Measurements from ENCODE around the gene SNRNP25. TPM values are rescaled to one million over a fixed set of nuclear protein-coding genes. Genes with fewer than 3 reads are reported as not detected.
A peak's percentile ranks its signal among the peaks of the same experiment; 100 is the strongest.
"Not testable (repeated sequence)": the region's sequence is repeated elsewhere in the genome, so short reads cannot be mapped to it uniquely, and the experiment has no call there.

SNRNP25 gene
- 10 to 100 TPM; 22.6 to 50.5 (median 29.6) TPM for total RNA-seq
- polyA plus RNA-seq = 10 to 100 TPM; 35.3 to 51.1 (median 40.2) TPM
- long read RNA-seq, donor 1, transcript SNRNP25-201 (5 exons, 1,905 nt) = major isoform, 29 of 32 reads
- long read RNA-seq, donor 1, partial matches to known transcripts = 0 of 32 reads
- long read RNA-seq, donor 1, other reads (novel, unspliced or antisense) = 0 of 32 reads
- long read RNA-seq, donor 2, transcript SNRNP25-201 (5 exons, 1,905 nt) = major isoform, 32 of 34 reads
- long read RNA-seq, donor 2, partial matches to known transcripts = 0 of 34 reads
- long read RNA-seq, donor 2, other reads (novel, unspliced or antisense) = 0 of 34 reads
- long read RNA-seq, donor 3, transcript SNRNP25-201 (5 exons, 1,905 nt) = major isoform, 23 of 33 reads
- long read RNA-seq, donor 3, partial matches to known transcripts = 8 of 33 reads
- long read RNA-seq, donor 3, other reads (novel, unspliced or antisense) = 0 of 33 reads
- long read RNA-seq, donor 4, transcript SNRNP25-201 (5 exons, 1,905 nt) = major isoform, 42 of 44 reads
- long read RNA-seq, donor 4, partial matches to known transcripts = 0 of 44 reads
- long read RNA-seq, donor 4, other reads (novel, unspliced or antisense) = 2 of 44 reads
- long read RNA-seq, donor 5, transcript SNRNP25-201 (5 exons, 1,905 nt) = major isoform, 40 of 43 reads
- long read RNA-seq, donor 5, partial matches to known transcripts = 0 of 43 reads
- long read RNA-seq, donor 5, other reads (novel, unspliced or antisense) = 2 of 43 reads
- long read RNA-seq, donor 6, transcript SNRNP25-201 (5 exons, 1,905 nt) = major isoform, 39 of 43 reads
- long read RNA-seq, donor 6, partial matches to known transcripts = 3 of 43 reads
- long read RNA-seq, donor 6, other reads (novel, unspliced or antisense) = 0 of 43 reads
- long read RNA-seq, donor 7, transcript SNRNP25-201 (5 exons, 1,905 nt) = major isoform, 19 of 20 reads
- long read RNA-seq, donor 7, partial matches to known transcripts = 0 of 20 reads
- long read RNA-seq, donor 7, other reads (novel, unspliced or antisense) = 0 of 20 reads
- long read RNA-seq, donor 8, transcript SNRNP25-201 (5 exons, 1,905 nt) = major isoform, 31 of 36 reads
- long read RNA-seq, donor 8, partial matches to known transcripts = 0 of 36 reads
- long read RNA-seq, donor 8, other reads (novel, unspliced or antisense) = 5 of 36 reads
- long read RNA-seq, donor 9, transcript SNRNP25-201 (5 exons, 1,905 nt) = major isoform, 24 of 24 reads
- long read RNA-seq, donor 9, partial matches to known transcripts = 0 of 24 reads
- long read RNA-seq, donor 9, other reads (novel, unspliced or antisense) = 0 of 24 reads
- long read RNA-seq, donor 10, transcript SNRNP25-201 (5 exons, 1,905 nt) = major isoform, 9 of 9 reads
- long read RNA-seq, donor 10, partial matches to known transcripts = 0 of 9 reads
- long read RNA-seq, donor 10, other reads (novel, unspliced or antisense) = 0 of 9 reads

DNA sequence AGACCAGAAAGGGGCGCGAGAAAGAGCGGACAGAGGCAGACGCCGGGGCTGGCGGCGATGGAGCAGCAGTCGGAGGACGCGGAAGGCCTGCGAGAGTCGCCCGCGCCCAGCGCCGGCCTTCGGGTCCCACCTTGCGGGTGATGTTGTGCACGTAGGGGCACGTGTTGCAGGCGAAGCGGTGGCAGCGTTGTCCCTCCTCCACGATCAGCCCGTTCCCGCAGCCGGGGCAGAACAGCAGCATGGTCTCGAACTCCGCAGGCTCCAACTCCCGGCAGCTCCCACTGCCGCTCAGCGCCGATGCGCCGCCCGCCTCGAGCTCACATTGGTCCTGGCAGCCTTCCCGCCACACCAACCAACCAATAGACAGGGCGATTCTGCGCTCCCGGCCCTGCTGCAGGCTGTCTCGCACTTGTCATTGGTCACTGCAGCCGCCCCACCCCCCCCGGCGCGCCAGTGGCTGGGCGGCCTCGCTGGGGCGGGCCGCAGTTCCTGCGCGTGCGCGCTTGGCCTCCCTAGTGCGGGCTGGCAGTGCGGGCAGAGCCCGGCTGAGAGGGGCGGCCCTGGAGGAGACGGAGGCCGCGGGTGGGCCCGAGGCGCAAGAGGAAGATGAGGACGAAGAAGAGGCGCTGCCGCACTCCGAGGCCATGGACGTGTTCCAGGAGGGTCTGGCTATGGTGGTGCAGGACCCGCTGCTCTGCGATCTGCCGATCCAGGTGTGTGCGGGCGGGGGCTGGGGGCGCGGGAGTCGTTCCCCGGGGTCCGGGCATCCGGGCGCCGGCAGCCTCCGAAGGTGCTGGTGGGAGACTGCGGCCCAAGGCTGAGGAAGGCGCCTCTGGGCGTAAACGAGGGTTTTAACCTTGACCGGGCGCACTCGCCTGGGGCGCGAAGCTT is at the start of gene SNRNP25, which contains the start of gene POLR3K:
Gene SNRNP25, plus strand, starts transcription at position 483 of the 891 bp plus-strand sequence. Its CDS starts 189 bp downstream, at position 672.
Gene POLR3K, minus strand, starts transcription at position 263 of the 891 bp plus-strand sequence. Its CDS starts 22 bp downstream, at position 241.
- intact Hi-C loops (cut with DNase I) = no loop called here
- peaks cover 5 to 16% of the 10 kb centered on the region in 2 donors for H3K4me1 ChIP-seq (replicated peaks in 1 of 2)
- WGBS, 4 donors = 0 to 1% (median 1%) methylated on average over 42 to 91 of the region's 91 CpGs
- H3K36me3 ChIP-seq (replicated peaks in 1 of 2) = peaks cover 0 to 17% of the 10 kb centered on the region in 2 donors
- no peaks in the 10 kb centered on the region for H3K27me3 ChIP-seq
- peak within 1 kb of the TSS; percentile 15 to 83 (median 78) for H3K27ac ChIP-seq
- H3K4me3 ChIP-seq = peak within 1 kb of the TSS; percentile 60 to 96 (median 62)
- TF ChIP-seq CTCF (IDR thresholded peaks at IDR 0.05) (no peak), POLR2A (IDR thresholded peaks at IDR 0.05) (peak; percentile 15 to 77)
- peak; percentile 99 to 100 (median 100) for DNase-seq
- no peaks in the 10 kb centered on the region for H3K9me3 ChIP-seq (replicated peaks in 1 of 3)

DNA sequence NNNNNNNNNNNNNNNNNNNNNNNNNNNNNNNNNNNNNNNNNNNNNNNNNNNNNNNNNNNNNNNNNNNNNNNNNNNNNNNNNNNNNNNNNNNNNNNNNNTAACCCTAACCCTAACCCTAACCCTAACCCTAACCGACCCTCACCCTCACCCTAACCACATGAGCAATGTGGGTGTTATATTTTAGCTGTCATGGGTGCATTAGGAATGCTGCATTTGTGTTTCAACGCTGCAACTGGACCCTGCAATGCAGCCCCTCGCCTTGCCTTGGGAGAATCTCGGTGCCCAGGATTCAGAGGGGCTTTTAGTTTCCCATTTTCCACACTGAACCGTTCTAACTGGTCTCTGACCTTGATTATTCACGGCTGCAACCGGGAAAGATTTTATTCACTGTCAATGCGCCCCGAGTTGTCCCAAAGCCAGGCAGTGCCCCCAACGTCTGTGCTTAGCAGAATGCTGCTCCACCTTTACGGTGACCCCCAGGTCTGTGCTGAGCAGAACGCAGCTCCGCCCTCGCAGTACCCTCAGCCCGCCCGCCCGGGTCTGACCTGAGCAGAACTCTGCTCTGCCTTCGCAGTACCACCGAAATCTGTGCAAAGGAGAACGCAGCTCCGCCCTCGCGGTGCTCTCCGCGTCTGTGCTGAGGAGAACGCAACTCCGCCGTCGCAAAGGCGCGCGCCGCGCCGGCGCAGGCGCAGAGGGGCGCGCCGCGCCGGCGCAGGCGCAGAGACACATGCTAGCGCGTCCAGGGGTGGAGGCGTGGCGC is 43.5 kb upstream of the SNRNP25 start:
- intact Hi-C loops (cut with DNase I) = no loop called here
- no peaks in the 10 kb centered on the region for H3K36me3 ChIP-seq (replicated peaks in 1 of 2)
- no peak overlapping the region for H3K27ac ChIP-seq
- H3K9me3 ChIP-seq (replicated peaks in 1 of 3) = no peaks in the 10 kb centered on the region
- no peaks in the 10 kb centered on the region for H3K27me3 ChIP-seq
- H3K4me1 ChIP-seq (replicated peaks in 1 of 2) = no peaks in the 10 kb centered on the region
- DNase-seq = peak in 6 of 7 donors; percentile 26 to 65 (median 39)
- TF ChIP-seq CTCF (IDR thresholded peaks at IDR 0.05) (no peak), POLR2A (IDR thresholded peaks at IDR 0.05) (no peak)
- H3K4me3 ChIP-seq = no peak overlapping the region
- 63 to 78% (median 66%) methylated on average over 18 to 47 of the region's 48 CpGs; no CpG with 5 or more reads in 1 of the 4 donors for WGBS, 4 donors

DNA sequence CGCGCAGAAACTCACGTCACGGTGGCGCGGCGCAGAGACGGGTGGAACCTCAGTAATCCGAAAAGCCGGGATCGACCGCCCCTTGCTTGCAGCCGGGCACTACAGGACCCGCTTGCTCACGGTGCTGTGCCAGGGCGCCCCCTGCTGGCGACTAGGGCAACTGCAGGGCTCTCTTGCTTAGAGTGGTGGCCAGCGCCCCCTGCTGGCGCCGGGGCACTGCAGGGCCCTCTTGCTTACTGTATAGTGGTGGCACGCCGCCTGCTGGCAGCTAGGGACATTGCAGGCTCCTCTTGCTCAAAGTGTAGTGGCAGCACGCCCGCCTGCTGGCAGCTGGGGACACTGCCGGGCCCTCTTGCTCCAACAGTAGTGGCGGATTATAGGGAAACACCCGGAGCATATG is 42.9 kb upstream of the SNRNP25 start:
- TF ChIP-seq CTCF (IDR thresholded peaks at IDR 0.05) = peak in 3 of 6 experiments; percentile 38 to 48 (median 47)
- H3K36me3 ChIP-seq (replicated peaks in 1 of 2); H3K27ac ChIP-seq; intact Hi-C loops (cut with DNase I); H3K4me1 ChIP-seq (replicated peaks in 1 of 2); H3K9me3 ChIP-seq (replicated peaks in 1 of 3); H3K4me3 ChIP-seq; H3K27me3 ChIP-seq: not testable (repeated sequence)
- DNase-seq = peak; percentile 92 to 100 (median 98)
- 17 to 49% (median 24%) methylated on average over 7 to 15 of the region's 27 CpGs; no CpG with 5 or more reads in 1 of the 4 donors for WGBS, 4 donors

DNA sequence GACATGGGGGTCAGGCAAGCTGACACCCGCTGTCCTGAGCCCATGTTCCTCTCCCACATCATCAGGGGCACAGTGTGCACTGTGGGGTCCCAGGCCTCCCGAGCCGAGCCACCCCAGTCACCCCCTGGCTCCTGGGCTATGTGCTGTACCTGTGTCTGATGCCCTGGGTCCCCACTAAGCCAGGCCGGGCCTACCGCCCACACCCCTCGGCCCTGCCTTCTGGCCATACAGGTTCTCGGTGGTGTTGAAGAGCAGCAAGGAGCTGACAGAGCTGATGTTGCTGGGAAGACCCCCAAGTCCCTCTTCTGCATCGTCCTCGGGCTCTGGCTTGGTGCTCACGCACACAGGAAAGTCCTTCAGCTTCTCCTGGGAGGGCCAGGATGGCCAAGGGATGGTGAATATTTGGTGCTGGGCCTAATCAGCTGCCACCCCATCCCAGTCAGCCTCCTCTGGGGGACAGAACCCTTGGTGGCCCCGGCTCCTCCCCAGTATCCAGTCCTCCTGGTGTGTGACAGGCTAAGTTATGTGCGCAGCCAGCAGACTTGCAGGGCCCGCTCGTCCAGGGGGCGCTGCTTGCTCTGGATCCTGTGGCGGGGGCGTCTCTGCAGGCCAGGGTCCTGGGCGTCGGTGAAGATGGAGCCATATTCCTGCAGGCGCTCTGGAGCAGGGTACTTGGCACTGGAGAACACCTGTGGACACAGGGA is 36.4 kb upstream of the SNRNP25 start:
- H3K27me3 ChIP-seq; H3K36me3 ChIP-seq (replicated peaks in 1 of 2); H3K9me3 ChIP-seq (replicated peaks in 1 of 3); intact Hi-C loops (cut with DNase I); H3K4me1 ChIP-seq (replicated peaks in 1 of 2); H3K4me3 ChIP-seq; H3K27ac ChIP-seq: not testable (repeated sequence)
- peak in 2 of 7 donors; percentile 13 to 33 for DNase-seq
- WGBS, 4 donors = 76 to 100% (median 94%) methylated on average over 1 to 19 of the region's 20 CpGs

GRCh38 chr16:20886-21285 is 32.7 kb upstream of the SNRNP25 start:
- H3K27me3 ChIP-seq; intact Hi-C loops (cut with DNase I); H3K4me1 ChIP-seq (replicated peaks in 1 of 2); H3K27ac ChIP-seq; H3K36me3 ChIP-seq (replicated peaks in 1 of 2); H3K9me3 ChIP-seq (replicated peaks in 1 of 3); H3K4me3 ChIP-seq: not testable (repeated sequence)
- 87 to 93% (median 89%) methylated on average over 12 of the region's 12 CpGs for whole genome bisulfite sequencing, 4 donors
- peak in 2 of 7 donors; percentile 4 to 39 for DNase-seq
